Measurements from ENCODE around the gene POLR3A. TPM values are rescaled to one million over a fixed set of nuclear protein-coding genes. Genes with fewer than 3 reads are reported as not detected.

The POLR3A gene
- total RNA-seq, 1 donor from 2014 or later, result 19.5 TPM

DNA sequence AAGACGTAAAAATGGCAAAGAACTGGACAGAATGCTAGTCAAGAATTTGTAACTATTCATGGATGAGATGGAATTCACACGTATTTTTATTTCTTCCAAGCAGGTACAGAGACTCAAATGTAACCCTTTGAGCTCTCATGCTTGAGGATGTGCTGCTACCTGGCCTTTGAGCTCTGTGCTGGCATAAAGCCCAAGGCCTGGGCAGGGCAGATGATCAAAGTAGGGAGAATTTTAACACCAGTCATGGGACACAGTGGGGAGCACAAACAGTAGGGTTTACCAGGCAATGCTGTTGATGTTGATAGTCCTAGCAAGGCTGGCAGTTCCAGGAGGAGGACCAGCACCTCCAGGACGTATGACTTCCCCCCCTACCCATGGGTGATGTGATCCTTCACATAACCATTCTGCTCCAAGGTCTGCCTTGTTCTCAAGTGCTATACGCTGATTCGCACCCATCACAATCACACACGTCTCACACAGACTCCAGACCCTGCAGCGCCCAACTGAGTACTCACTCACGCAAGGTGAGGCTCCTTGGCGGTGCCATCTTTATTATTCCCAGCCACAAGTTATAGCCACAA lies 54.1 kb downstream of the POLR3A start:
- peaks cover 21% of the 10 kb centered on the region for H3K4me1 Mint-ChIP-seq (ENCODE audit: unreplicated experiment)
- no peak overlapping the region for H3K27ac Mint-ChIP-seq (ENCODE audit: unreplicated experiment)
- no peaks in the 10 kb centered on the region for H3K9me3 Mint-ChIP-seq (ENCODE audit: unreplicated experiment)
- H3K4me3 Mint-ChIP-seq (ENCODE audit: unreplicated experiment), result no peak overlapping the region
- TF ChIP-seq, protein P1, sequence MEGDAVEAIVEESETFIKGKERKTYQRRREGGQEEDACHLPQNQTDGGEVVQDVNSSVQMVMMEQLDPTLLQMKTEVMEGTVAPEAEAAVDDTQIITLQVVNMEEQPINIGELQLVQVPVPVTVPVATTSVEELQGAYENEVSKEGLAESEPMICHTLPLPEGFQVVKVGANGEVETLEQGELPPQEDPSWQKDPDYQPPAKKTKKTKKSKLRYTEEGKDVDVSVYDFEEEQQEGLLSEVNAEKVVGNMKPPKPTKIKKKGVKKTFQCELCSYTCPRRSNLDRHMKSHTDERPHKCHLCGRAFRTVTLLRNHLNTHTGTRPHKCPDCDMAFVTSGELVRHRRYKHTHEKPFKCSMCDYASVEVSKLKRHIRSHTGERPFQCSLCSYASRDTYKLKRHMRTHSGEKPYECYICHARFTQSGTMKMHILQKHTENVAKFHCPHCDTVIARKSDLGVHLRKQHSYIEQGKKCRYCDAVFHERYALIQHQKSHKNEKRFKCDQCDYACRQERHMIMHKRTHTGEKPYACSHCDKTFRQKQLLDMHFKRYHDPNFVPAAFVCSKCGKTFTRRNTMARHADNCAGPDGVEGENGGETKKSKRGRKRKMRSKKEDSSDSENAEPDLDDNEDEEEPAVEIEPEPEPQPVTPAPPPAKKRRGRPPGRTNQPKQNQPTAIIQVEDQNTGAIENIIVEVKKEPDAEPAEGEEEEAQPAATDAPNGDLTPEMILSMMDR (IDR thresholded peaks at IDR 0.05), result no peak
- DNase-seq (ENCODE audit: extremely low spot score, unreplicated experiment), result no peak
- no peaks in the 10 kb centered on the region for H3K27me3 Mint-ChIP-seq (ENCODE audit: unreplicated experiment)
- H3K36me3 Mint-ChIP-seq (ENCODE audit: unreplicated experiment), result peaks cover 24% of the 10 kb centered on the region

DNA sequence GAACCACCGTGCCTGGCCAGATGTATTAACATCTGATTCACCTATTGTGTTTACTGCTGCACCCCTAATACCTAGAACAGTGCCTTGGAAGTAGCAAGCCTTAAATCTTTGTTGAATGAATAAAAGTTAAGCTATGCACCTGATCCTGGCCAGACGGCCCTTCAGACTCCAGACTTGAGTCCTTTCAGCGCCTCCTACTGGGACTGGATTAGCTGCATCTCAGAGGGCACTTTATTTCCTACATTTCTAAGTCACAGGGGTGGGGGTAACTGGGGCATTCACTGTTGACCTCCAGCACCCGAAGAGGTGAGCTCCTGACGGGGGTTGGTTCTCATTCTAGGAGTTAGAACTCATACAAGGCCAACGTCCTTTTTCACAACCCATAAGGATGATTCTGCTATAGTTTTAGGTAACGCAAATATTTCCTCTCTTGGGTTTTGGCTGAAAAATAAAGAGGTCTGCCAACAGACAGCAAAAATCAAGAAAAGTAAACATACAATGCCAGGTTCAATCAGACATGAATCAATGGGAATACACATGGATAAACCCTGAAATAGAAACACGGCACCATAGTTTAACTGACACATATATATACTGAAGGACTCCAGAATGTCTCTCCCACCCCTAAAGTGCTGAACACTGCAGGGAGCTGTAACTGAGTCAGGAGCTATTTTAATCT lies 54.8 kb downstream of the POLR3A start:
- peaks cover 17% of the 10 kb centered on the region for H3K36me3 Mint-ChIP-seq (ENCODE audit: unreplicated experiment)
- no peak overlapping the region for H3K4me3 Mint-ChIP-seq (ENCODE audit: unreplicated experiment)
- TF ChIP-seq, protein P1 (IDR thresholded peaks at IDR 0.05), result peak; percentile 52
- peaks cover 21% of the 10 kb centered on the region for H3K4me1 Mint-ChIP-seq (ENCODE audit: unreplicated experiment)
- H3K9me3 Mint-ChIP-seq (ENCODE audit: unreplicated experiment), result no peaks in the 10 kb centered on the region
- no peak for DNase-seq (ENCODE audit: extremely low spot score, unreplicated experiment)
- no peaks in the 10 kb centered on the region for H3K27me3 Mint-ChIP-seq (ENCODE audit: unreplicated experiment)
- no peak overlapping the region for H3K27ac Mint-ChIP-seq (ENCODE audit: unreplicated experiment)

DNA sequence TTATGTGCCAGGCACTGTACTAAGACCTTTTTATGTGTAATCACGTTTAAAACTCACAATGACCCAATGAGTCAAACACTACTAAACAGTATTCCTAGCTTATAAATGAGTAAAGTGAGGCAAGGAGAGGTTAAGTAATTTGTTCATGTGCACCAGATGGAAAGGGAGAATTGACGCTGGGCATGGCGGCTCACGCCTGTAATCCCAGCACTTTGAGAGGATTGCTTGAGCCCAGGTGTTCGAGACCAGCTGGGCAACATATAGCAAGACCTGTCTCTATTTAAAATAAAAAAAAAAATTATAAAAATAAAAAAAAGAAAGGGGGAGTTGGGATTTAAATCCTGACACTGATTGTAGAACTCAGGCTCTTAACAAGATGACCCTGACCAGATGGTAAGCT lies 56.0 kb downstream of the POLR3A start:
- H3K36me3 Mint-ChIP-seq (ENCODE audit: unreplicated experiment), result peaks cover 17% of the 10 kb centered on the region
- no peak overlapping the region for H3K4me3 Mint-ChIP-seq (ENCODE audit: unreplicated experiment)
- no peak for DNase-seq (ENCODE audit: extremely low spot score, unreplicated experiment)
- no peak overlapping the region for H3K27ac Mint-ChIP-seq (ENCODE audit: unreplicated experiment)
- peaks cover 21% of the 10 kb centered on the region for H3K4me1 Mint-ChIP-seq (ENCODE audit: unreplicated experiment)
- TF ChIP-seq, protein P1 (IDR thresholded peaks at IDR 0.05), result no peak
- no peaks in the 10 kb centered on the region for H3K27me3 Mint-ChIP-seq (ENCODE audit: unreplicated experiment)
- no peaks in the 10 kb centered on the region for H3K9me3 Mint-ChIP-seq (ENCODE audit: unreplicated experiment)

DNA sequence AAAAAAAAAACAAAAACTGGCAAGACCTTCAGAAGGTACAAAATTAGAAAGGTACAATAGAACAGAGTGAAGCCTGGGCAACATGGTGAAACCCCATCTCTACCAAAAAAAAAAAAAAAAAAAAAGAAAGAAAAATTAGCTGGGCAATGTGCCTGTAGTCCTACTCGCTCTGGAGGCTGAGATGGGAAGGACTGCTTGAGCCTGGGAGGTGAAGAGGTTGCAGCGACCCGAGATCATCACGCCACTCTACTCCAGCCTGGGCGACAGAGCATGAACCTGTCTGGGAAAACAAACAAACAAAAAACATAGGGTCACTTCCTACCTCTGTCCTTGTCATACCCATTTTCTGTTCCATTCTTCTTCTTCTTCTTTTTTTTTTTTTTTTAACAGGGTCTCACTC lies 57.2 kb downstream of the POLR3A start:
- H3K27me3 Mint-ChIP-seq (ENCODE audit: unreplicated experiment), result no peaks in the 10 kb centered on the region
- no peaks in the 10 kb centered on the region for H3K9me3 Mint-ChIP-seq (ENCODE audit: unreplicated experiment)
- TF ChIP-seq, protein P1 (IDR thresholded peaks at IDR 0.05), result no peak
- H3K4me3 Mint-ChIP-seq (ENCODE audit: unreplicated experiment), result no peak overlapping the region
- H3K27ac Mint-ChIP-seq (ENCODE audit: unreplicated experiment), result peak overlapping the region; percentile 61
- H3K4me1 Mint-ChIP-seq (ENCODE audit: unreplicated experiment), result peaks cover 21% of the 10 kb centered on the region
- H3K36me3 Mint-ChIP-seq (ENCODE audit: unreplicated experiment), result peaks cover 10% of the 10 kb centered on the region
- no peak for DNase-seq (ENCODE audit: extremely low spot score, unreplicated experiment)

DNA sequence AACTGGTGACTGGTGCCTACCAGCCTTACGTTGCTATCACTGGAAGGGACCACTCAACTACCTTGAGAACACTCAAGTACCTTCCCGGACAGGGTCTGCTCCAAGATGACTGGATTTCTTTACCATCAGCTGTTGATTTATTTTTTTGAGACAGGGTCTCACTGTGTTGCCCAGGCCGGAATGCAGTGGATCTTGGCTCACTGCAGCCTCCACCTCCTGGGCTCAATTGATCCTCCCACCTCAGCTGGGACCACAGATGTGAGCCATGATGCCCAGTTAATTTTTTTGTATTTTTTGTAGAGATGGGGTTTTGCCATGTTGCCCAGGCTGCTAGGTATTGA lies 57.5 kb downstream of the POLR3A start:
- no peak for DNase-seq (ENCODE audit: extremely low spot score, unreplicated experiment)
- Mint-ChIP-seq H3K27ac (ENCODE audit: unreplicated experiment) (peak overlapping the region; percentile 91), H3K4me1 (ENCODE audit: unreplicated experiment) (peaks cover 21% of the 10 kb centered on the region), H3K4me3 (ENCODE audit: unreplicated experiment) (no peak overlapping the region), H3K36me3 (ENCODE audit: unreplicated experiment) (peaks cover 8% of the 10 kb centered on the region), H3K9me3 (ENCODE audit: unreplicated experiment) (no peaks in the 10 kb centered on the region), H3K27me3 (ENCODE audit: unreplicated experiment) (no peaks in the 10 kb centered on the region)
- TF ChIP-seq, protein P1 (IDR thresholded peaks at IDR 0.05), result no peak
